ENCODE data around the gene ACBD3. TPM values are rescaled to one million over a fixed set of nuclear protein-coding genes. Genes with fewer than 3 reads are reported as not detected.

The ACBD3 gene
- total RNA-seq, 4 donors from 2014 or later = 28.1 to 53.6 (median 32.6) TPM

DNA sequence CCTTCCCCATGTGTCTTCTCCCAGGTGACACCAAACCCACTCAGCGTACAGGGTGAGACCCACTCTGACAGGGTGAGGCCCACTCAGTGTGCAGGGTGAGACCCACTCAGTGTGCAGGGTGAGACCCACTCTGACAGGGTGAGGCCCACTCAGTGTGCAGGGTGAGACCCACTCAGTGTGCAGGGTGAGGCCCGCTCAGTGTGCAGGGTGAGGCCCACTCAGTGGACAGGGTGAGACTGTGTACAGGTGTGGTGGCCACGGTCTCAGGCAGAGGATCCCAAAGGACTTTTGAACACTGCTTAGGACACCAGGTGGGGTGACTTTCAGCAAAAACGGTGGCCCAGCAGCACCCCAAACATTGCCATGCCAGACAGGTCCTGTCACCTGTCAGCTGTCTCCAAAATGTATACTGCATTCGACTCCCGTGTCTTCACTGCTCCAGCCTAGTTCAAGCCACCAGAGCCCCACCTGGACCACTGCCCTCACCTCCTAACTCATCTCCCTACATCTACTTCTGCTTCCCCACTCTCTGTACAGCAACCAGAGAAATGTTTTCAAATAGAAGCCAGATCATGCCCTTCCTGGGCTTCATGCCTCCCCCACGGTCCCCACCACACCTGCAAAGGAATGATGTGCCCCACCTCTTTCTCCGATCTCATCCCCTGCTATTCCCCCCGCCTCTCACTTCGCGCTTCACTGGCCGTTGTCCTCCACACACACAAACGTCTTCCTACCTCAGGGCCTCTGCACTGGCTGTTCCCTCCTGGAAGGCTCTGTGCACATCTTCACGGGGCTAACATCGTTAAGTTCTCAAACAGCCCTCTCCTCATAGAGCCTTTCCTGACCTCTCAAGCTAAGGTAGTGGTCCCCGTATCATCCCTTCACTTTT, 52.1 kb downstream of the ACBD3 start:
- Histone ChIP-seq H3K9me3 (no peaks in the 10 kb centered on the region), H3K27ac (replicated peaks in 1 of 4) (peak overlapping the region in 3 of 4 donors; percentile 50 to 64 (median 56)), H3K4me3 (peak overlapping the region in 2 of 4 donors; percentile 16 to 21), H3K27me3 (no peaks in the 10 kb centered on the region), H3K4me1 (peaks cover 10 to 33% (median 25%) of the 10 kb centered on the region in 4 donors), H3K36me3 (no peaks in the 10 kb centered on the region)
- DNase-seq (ENCODE audit: extremely low spot score) = peak; percentile 66
- intact Hi-C loops (cut with DNase I) = no loop called here
- 57% methylated on average over 15 of the region's 16 CpGs for WGBS
- TF ChIP-seq, protein P1, sequence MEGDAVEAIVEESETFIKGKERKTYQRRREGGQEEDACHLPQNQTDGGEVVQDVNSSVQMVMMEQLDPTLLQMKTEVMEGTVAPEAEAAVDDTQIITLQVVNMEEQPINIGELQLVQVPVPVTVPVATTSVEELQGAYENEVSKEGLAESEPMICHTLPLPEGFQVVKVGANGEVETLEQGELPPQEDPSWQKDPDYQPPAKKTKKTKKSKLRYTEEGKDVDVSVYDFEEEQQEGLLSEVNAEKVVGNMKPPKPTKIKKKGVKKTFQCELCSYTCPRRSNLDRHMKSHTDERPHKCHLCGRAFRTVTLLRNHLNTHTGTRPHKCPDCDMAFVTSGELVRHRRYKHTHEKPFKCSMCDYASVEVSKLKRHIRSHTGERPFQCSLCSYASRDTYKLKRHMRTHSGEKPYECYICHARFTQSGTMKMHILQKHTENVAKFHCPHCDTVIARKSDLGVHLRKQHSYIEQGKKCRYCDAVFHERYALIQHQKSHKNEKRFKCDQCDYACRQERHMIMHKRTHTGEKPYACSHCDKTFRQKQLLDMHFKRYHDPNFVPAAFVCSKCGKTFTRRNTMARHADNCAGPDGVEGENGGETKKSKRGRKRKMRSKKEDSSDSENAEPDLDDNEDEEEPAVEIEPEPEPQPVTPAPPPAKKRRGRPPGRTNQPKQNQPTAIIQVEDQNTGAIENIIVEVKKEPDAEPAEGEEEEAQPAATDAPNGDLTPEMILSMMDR (IDR thresholded peaks at IDR 0.05) = no peak
- TF ChIP-seq EP300 (IDR thresholded peaks at IDR 0.05) (no peak), POLR2AphosphoS5 (IDR thresholded peaks at IDR 0.05) (peak in 1 of 2 donors; percentile 6)

DNA sequence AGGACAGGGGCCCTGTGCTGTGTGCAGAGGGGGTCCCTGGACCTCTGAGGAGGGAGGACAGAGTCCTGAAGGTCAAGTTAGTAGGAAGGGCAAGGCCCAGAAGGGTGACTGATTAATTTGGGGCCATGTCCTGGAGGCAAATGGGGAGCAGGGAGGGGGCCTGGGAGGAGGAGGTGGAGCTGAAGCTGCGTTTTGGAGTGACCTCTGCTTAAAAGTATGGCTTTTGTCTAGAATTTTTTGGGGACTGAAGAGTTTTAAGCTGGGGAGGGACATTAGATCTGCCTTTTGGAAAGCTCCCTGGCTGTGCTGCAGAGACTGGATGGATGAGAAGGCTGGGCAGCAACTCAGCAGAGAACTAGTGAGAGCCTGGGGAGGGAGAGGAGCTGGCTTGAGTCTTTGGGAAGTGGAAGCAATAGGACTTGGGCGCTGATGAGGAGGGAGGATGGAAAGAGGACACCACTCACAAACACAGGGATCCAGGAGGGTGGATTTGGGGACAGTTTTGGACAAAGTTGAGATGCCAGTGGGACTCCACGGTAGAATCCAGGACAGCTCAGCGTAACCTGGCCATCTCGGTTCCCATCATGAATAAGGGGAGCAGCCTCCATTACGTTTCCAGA, 52.9 kb downstream of the ACBD3 start:
- Histone ChIP-seq H3K9me3 (no peaks in the 10 kb centered on the region), H3K4me1 (peaks cover 10 to 33% (median 25%) of the 10 kb centered on the region in 4 donors), H3K27ac (replicated peaks in 1 of 4) (no peak overlapping the region), H3K4me3 (no peak overlapping the region), H3K27me3 (no peaks in the 10 kb centered on the region), H3K36me3 (no peaks in the 10 kb centered on the region)
- intact Hi-C loops (cut with DNase I) = no loop called here
- DNase-seq (ENCODE audit: extremely low spot score) = peak; percentile 86
- TF ChIP-seq POLR2AphosphoS5 (IDR thresholded peaks at IDR 0.05) (no peak), POLR2A (IDR thresholded peaks at IDR 0.05; ENCODE audit: low read depth) (no peak), EP300 (IDR thresholded peaks at IDR 0.05) (no peak)
- TF ChIP-seq, protein P1 (IDR thresholded peaks at IDR 0.05) = no peak
- WGBS = 87% methylated on average over 6 of the region's 6 CpGs

DNA sequence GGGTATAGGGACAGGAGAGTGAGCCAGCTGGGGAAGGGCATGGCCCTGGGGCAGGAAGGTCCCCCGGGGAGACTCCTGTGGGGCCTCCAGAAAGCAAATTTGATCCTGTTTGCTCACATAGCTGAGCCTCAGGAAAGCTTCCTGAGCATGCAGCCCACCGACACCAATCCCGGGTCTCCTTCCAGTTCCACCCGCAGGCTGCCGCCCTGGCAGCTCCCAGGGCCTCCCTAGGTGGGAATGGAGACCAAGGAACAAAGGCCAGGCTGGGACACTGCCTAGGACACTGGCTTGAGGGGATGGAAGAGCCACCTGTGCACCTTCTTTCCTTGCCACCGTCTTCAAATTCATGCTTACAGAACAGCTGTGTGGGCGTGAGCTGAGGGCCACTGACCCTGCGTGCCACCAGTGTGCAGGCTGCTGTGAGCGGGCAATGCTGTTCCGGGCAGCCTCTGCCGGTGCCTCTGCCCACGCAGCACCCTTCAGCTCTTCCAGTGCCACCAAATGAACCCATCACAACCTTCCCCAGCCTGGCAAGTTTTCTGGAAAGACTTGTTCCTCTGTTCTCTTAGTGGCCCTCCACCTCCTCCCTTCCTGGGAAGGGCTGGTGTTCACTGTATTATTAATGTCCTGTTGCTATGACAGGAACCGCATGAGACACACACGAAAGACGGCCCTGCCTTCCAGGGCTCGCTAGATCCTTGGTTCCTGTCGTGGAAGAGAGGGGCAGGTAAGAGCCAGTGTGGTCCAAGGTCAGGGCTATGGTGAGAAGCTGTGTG, 53.6 kb downstream of the ACBD3 start:
- intact Hi-C loops (cut with DNase I) = no loop called here
- TF ChIP-seq, protein P1 (IDR thresholded peaks at IDR 0.05) = no peak
- TF ChIP-seq POLR2A (IDR thresholded peaks at IDR 0.05; ENCODE audit: low read depth) (no peak), EP300 (IDR thresholded peaks at IDR 0.05) (no peak), POLR2AphosphoS5 (IDR thresholded peaks at IDR 0.05) (no peak)
- H3K36me3 ChIP-seq = no peaks in the 10 kb centered on the region
- no peak for DNase-seq (ENCODE audit: extremely low spot score)
- no peak overlapping the region for H3K27ac ChIP-seq (replicated peaks in 1 of 4)
- H3K4me3 ChIP-seq = no peak overlapping the region
- no peaks in the 10 kb centered on the region for H3K27me3 ChIP-seq
- peaks cover 10 to 33% (median 25%) of the 10 kb centered on the region in 4 donors for H3K4me1 ChIP-seq
- 74% methylated on average over 15 of the region's 17 CpGs for WGBS
- no peaks in the 10 kb centered on the region for H3K9me3 ChIP-seq

DNA sequence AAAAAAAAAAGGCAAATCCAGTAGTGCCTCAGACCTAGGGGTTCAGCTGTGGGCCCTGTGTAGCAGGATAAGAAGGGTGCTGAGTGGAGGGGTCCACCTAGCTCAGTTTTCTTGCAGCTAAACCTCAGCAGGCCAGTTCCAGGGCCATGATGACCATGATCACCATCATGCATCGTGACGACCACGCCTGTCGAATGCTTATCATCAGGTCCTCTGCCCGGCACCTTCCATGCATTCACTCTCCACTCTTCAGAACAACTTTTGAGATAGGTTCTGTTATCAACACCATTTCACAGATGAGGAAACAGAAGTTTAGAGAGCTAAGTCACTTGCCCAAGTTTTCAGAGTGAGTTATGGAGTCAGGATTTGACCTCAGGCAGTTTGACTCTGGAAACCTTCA, 54.9 kb downstream of the ACBD3 start:
- no peak for DNase-seq (ENCODE audit: extremely low spot score)
- TF ChIP-seq POLR2A (IDR thresholded peaks at IDR 0.05; ENCODE audit: low read depth) (no peak), EP300 (IDR thresholded peaks at IDR 0.05) (no peak), POLR2AphosphoS5 (IDR thresholded peaks at IDR 0.05) (no peak)
- TF ChIP-seq, protein P1 (IDR thresholded peaks at IDR 0.05) = no peak
- no peaks in the 10 kb centered on the region for H3K27me3 ChIP-seq
- H3K4me3 ChIP-seq = no peak overlapping the region
- H3K4me1 ChIP-seq = peaks cover 10 to 33% (median 26%) of the 10 kb centered on the region in 4 donors
- no peaks in the 10 kb centered on the region for H3K9me3 ChIP-seq
- H3K27ac ChIP-seq (replicated peaks in 1 of 4) = no peak overlapping the region
- 85% methylated on average over 5 of the region's 5 CpGs for WGBS
- intact Hi-C loops (cut with DNase I) = no loop called here
- H3K36me3 ChIP-seq = no peaks in the 10 kb centered on the region
